HFF-Myc (cell line): ENCODE data around the gene ZNF831.

Source experiments
- DNase-seq: peaks from one replicate; pipeline ENCODE4 v3.0.0-alpha.2; 2011; ENCODE audit warnings: low read depth; ENCODE audit errors: extremely low read depth
- H3K4me3 ChIP-seq: replicated peaks from 2 replicates; pipeline ENCODE4 v1.5.1; 2011; ENCODE audit warnings: low read depth, mild to moderate bottlenecking, control low read depth, low read length
- TF ChIP-seq, protein P1 (sequence below): IDR thresholded peaks from 2 replicates; pipeline ENCODE4 v1.5.1; 2012; ENCODE audit warnings: mild to moderate bottlenecking, low read depth, low read length, control low read depth; ENCODE audit errors: missing control alignments

Gene ZNF831

DNA sequence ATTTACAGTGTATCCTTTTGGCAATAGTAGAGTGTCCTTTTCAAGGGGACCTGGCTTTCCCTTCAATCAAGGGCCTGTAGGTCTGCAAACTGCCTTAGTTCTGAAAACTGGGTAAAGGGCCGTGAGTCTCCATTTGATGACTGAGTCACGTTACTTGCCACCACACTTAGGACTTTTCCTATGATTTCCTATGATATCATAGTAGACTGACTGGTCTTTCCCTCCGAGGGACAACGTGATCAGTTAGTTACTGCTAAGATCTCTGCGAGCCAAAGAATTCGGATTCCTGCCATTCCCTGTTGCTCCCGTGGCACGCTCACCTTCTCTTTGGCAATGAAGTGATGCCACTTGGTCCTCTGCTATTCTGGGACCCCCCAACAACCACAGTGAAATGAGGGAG, 8.4 kb downstream of the ZNF831 start:
- H3K4me3 ChIP-seq: no peak overlapping the region
- no peak for DNase-seq
- TF ChIP-seq, protein P1, sequence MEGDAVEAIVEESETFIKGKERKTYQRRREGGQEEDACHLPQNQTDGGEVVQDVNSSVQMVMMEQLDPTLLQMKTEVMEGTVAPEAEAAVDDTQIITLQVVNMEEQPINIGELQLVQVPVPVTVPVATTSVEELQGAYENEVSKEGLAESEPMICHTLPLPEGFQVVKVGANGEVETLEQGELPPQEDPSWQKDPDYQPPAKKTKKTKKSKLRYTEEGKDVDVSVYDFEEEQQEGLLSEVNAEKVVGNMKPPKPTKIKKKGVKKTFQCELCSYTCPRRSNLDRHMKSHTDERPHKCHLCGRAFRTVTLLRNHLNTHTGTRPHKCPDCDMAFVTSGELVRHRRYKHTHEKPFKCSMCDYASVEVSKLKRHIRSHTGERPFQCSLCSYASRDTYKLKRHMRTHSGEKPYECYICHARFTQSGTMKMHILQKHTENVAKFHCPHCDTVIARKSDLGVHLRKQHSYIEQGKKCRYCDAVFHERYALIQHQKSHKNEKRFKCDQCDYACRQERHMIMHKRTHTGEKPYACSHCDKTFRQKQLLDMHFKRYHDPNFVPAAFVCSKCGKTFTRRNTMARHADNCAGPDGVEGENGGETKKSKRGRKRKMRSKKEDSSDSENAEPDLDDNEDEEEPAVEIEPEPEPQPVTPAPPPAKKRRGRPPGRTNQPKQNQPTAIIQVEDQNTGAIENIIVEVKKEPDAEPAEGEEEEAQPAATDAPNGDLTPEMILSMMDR: no peak

DNA sequence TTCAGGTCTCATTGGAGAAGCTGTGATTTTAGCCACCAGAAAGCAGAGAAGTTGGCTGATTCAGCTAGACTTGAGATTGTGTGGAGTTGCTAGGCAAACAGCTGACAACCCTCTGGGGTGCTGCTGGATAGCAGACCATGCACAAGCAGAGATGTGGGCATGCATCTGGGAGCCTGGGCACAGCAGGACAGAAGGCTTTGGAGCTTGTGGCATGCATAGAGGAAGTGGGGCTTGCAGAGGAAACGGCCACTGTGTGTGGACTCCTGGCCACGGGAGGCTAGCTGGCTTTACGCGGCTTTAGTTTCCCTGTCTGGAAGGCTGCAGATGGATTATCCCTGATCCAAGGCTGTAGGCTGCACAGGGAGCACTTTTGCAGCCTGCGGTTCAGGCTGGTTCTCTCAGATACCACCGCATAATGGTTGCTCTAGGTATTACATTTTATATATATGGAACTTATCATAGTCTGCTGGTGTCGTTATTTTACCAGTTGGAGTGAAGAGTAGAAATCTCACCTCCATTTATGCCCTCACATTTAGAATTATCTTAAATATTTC, 10.4 kb downstream of the ZNF831 start:
- H3K4me3 ChIP-seq: no peak overlapping the region
- DNase-seq: no peak
- TF ChIP-seq, protein P1: no peak

DNA sequence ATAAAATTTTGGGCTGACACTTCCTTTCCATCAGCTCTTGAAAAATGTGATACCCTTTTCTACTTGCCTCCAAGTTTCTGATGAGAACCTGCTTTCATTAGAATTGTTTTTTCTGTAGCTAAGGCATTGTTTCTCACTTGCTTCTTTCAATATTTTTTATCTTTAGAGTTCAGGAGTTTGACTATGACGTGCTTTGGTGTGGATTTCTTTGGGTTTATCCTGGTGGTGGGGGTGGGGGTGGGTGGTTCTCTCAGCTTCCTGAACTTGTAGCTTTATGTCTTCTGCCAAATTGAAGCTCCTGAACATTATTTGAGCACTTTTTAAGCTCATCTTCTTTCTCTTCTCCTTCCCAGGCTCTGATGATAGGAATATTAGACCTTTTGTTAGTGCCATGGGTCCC, 11.4 kb downstream of the ZNF831 start:
- DNase-seq: no peak
- TF ChIP-seq, protein P1: no peak
- no peak overlapping the region for H3K4me3 ChIP-seq

DNA sequence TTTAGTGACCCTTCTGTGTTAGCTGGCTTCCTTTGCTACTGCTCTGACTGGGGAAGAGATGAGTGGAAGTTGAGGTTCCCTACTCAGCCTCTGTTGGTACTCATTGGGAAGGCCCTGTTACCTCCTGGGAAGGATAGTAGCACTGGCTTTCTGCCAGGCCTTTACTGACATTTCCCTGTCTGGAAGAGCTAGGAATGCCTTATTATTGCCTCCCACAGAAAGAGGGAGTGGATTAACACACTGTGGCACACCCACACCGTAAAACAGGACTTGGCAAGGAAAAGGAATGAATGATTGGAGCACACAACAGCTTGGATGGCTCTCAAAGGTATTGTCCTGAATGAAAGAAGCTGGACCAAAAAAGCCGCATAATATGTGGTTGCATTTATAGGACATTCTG, 12.2 kb downstream of the ZNF831 start:
- H3K4me3 ChIP-seq: no peak overlapping the region
- TF ChIP-seq, protein P1: no peak
- no peak for DNase-seq

DNA sequence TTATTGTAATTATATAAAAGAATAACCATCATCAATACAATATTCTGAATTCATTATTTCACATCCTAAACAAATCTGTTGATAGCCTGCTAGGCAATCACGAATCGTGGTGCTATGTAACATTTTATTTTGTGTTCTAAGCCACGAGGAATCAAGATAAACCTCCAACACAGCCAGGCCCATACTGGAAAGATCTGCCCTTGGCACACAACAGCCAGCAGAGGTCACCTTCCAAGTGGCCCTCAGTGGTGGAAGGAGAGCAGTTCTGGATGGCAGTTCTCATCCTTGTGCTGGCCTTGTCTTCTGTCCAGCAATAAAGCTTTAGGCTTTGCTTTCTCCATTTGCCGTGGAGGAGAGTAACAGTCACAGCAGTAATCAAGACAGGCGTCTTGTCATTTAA, 13.2 kb downstream of the ZNF831 start:
- TF ChIP-seq, protein P1: no peak
- no peak overlapping the region for H3K4me3 ChIP-seq
- DNase-seq: no peak

DNA sequence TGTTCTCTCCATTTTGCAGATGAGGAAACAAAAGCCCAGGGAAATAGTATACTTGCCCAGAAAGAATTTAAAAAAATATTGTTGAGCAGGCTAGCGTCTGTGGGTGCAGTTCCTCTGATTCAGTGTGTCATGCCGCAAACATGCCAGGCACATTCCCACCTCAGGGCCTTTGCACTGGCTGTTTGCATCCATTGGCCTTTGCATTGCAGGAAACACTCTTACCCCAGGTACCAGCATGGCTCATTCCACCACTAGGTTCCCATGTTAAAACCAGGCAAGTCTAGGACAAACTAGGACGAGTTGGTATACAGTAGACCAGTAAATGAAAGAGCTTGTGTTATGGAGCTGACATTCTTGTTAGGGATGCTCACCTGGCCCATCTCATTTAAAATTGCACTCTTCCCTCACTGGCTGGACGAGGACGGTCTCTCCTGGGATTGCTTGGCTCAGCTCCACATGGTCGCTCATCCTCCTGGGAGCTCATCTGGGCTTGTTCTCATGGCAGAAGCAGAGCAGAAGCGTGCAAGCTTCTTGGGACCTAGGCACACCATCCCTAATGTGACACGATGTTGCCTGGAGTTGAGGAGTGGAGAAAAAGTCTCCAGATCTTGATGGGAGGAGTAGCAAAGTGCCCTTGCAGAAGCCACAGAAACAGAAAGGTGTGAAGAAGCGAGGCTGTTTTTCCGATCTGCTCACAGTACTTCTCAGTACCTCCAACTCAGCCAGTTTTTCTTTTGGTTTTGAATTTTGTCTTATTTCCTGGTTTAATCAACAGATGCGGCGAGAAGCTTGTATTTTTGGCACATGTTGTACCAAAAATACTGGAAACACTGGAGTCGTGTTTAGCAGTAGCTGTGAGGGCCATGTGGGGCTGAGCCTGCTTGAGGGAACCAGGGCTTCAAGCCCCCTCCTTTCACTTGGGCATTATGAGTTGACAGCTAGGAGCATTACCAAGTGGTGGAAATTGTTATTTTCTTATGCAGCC, 13.9 kb downstream of the ZNF831 start:
- TF ChIP-seq, protein P1: no peak
- DNase-seq: no peak

More for the DNA sequence above, 13.9 kb downstream of the ZNF831 start:
- H3K4me3 ChIP-seq: no peak overlapping the region
